Measurements from ENCODE around the gene SYTL1. TPM values are rescaled to one million over a fixed set of nuclear protein-coding genes. Genes with fewer than 3 reads are reported as not detected.
A peak's percentile ranks its signal among the peaks of the same experiment; 100 is the strongest.

SYTL1 gene
- total and polyA plus RNA-seq, 9 of the 15 experiments (the other 6 are each of a cell fraction or from before 2014, with no cell fraction given): 0.04 to 9.3 (median 1.7) TPM

DNA sequence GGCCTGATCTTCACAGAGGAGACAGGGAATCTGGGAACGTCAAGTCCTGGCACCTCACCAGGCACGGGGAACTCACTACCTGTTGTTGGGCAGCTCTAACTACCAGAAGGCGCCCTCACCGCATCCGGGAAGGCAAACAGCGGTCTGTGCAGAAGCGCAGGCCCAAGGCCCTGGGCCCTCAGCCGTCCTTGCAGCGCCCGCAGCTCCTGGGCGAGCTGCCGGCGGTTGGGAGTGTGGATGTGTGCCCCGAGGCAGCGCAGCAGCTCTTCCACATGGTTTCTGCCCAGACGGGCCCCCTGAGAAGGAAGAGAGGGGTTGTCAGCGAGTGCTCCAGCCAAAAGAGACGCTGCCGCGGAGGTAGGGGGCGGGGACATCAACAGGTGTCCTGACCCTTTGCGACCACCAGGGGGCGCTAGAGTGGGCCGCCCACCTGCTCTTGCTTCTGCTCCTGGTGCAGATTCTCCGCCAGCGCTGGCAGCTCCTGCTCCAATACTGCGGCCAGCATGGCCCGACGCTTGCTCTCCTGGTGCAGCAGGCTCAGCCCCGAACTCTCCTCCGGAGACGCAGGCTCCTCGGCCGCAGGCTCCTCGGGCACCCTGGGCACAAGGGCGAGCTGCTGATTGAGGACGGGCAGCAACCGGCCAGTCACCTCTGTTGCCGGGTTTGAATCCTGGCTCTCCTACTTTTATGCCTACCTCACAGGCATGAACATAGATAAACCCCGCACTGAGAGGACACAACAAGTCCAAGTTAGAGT is 15.6 kb downstream of the SYTL1 start:
- CTCF ChIA-PET (ENCODE audit: low intra/inter-chr PET ratio): interaction anchor here (1.0 to 1.7 kb wide), 4 partner anchors 31 to 249 kb away, joined by 4 to 5 read pairs (median 4); no protein-coding TSS in a partner anchor
- Histone ChIP-seq H3K27me3 (ENCODE audit: control insufficient read depth in 2 of 2, insufficient read depth in 2 of 2, low read length in 2 of 2) (no peaks in the 10 kb centered on the region), H3K27ac (ENCODE audit: extremely low read depth, low read depth, low read length) (no peak overlapping the region), H2AFZ (ENCODE audit: low read depth, low read length) (peak overlapping the region; percentile 87), H4K20me1 (replicated peaks; ENCODE audit: control insufficient read depth, insufficient read depth, low read length) (0 out of 2 replicates have a peak, but pooled peaks cover 10% of the 10 kb centered on the region), H3K9me1 (ENCODE audit: control insufficient read depth, insufficient read depth, low read length) (no peaks in the 10 kb centered on the region), H3K4me3 (no peak overlapping the region), H3K4me1 (replicated peaks in 1 of 2; ENCODE audit: control insufficient read depth in 2 of 2, insufficient read depth in 2 of 2, low read length in 2 of 2) (peaks cover 9 to 53% of the 10 kb centered on the region in 2 experiments), H3K9me3 (replicated peaks; ENCODE audit: control insufficient read depth, insufficient read depth, low read depth, low read length) (no peaks in the 10 kb centered on the region), H3K4me2 (ENCODE audit: insufficient read depth, low read length) (peak overlapping the region; percentile 56), H3K36me3 (ENCODE audit: control insufficient read depth, insufficient read depth, low read length) (peaks cover 12% of the 10 kb centered on the region; the same call in 2 of the 3 replicates), H3K79me2 (ENCODE audit: control insufficient read depth, insufficient read depth, low read length) (no peaks in the 10 kb centered on the region), H3K9ac (ENCODE audit: insufficient read depth in 1 of 2, low read depth in 2 of 2, low read length in 2 of 2) (peak overlapping the region in 1 of 2 experiments; percentile 86; a peak in 2 of 4 replicates)
- WGBS (ENCODE audit: insufficient coverage, low coverage, missing lambda C conversion rate): 28% methylated on average over 40 of the region's 40 CpGs
- intact Hi-C loops (cut with micrococcal nuclease): loop anchor here (5.0 kb wide), 2 partner anchors 35 to 55 kb away; partner anchors contain the start of gene GPR3
- FAIRE-seq (peak; percentile 81), DNase-seq (ENCODE audit: extremely low read depth in 1 of 4, low spot score in 3 of 4) (peak; percentile 85 to 94 (median 90)), ATAC-seq (peak; percentile 90)
- in situ Hi-C loops (cut with MboI): no loop called here
- no TSS peak for BruUV-seq (replicated peaks)
- POLR2A ChIA-PET: interaction anchor here (0.6 to 1.5 kb wide), 8 partner anchors 8 to 1770 kb away, joined by 3 to 9 read pairs (median 3); partner anchors contain the start of gene SYTL1
- TF ChIP-seq SOX6 (IDR thresholded peaks at IDR 0.05) (0 out of 2 replicates have a peak, but pooled peaks have one; percentile 17), RFX5 (IDR thresholded peaks at IDR 0.05; ENCODE audit: low read depth, low read length) (0 out of 2 replicates have a peak, but pooled peaks have one; percentile 28), ARID1B (IDR thresholded peaks at IDR 0.05) (no peak), JUND (IDR thresholded peaks at IDR 0.05; ENCODE audit: borderline replicate concordance, low read depth, low read length) (peak; percentile 37; the same call in 1 of the 2 replicates), JUND (tag; IDR thresholded peaks at IDR 0.05; ENCODE audit: borderline replicate concordance, low read depth, low read length) (no peak; the same call in 2 of the 3 replicates), ESRRA (IDR thresholded peaks at IDR 0.05; ENCODE audit: borderline replicate concordance, low read depth) (peak; percentile 32; the same call in 1 of the 2 replicates), IRF2 (CRISPR knock-in tag; IDR thresholded peaks at IDR 0.05) (peak; percentile 25; the same call in 1 of the 2 replicates), XRCC5 (IDR thresholded peaks at IDR 0.05; ENCODE audit: low read depth, low read length) (peak; percentile 82; the same call in 1 of the 2 replicates), PCBP1 (IDR thresholded peaks at IDR 0.05; ENCODE audit: low read depth, low read length, poor library complexity, severe bottlenecking) (peak; percentile 2), MED1 (CRISPR knock-in tag; IDR thresholded peaks at IDR 0.05; ENCODE audit: borderline replicate concordance) (no peak), RNF2 (IDR thresholded peaks at IDR 0.05) (no peak)
- TF ChIP-seq, protein P1, sequence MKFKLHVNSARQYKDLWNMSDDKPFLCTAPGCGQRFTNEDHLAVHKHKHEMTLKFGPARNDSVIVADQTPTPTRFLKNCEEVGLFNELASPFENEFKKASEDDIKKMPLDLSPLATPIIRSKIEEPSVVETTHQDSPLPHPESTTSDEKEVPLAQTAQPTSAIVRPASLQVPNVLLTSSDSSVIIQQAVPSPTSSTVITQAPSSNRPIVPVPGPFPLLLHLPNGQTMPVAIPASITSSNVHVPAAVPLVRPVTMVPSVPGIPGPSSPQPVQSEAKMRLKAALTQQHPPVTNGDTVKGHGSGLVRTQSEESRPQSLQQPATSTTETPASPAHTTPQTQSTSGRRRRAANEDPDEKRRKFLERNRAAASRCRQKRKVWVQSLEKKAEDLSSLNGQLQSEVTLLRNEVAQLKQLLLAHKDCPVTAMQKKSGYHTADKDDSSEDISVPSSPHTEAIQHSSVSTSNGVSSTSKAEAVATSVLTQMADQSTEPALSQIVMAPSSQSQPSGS (CRISPR knock-in tag; IDR thresholded peaks at IDR 0.05): 0 out of 2 replicates have a peak, but pooled peaks have one; percentile 52
- TF ChIP-seq, protein P2, sequence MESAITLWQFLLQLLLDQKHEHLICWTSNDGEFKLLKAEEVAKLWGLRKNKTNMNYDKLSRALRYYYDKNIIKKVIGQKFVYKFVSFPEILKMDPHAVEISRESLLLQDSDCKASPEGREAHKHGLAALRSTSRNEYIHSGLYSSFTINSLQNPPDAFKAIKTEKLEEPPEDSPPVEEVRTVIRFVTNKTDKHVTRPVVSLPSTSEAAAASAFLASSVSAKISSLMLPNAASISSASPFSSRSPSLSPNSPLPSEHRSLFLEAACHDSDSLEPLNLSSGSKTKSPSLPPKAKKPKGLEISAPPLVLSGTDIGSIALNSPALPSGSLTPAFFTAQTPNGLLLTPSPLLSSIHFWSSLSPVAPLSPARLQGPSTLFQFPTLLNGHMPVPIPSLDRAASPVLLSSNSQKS (CRISPR knock-in tag; IDR thresholded peaks at IDR 0.05): no peak
- TF ChIP-seq, protein P3, sequence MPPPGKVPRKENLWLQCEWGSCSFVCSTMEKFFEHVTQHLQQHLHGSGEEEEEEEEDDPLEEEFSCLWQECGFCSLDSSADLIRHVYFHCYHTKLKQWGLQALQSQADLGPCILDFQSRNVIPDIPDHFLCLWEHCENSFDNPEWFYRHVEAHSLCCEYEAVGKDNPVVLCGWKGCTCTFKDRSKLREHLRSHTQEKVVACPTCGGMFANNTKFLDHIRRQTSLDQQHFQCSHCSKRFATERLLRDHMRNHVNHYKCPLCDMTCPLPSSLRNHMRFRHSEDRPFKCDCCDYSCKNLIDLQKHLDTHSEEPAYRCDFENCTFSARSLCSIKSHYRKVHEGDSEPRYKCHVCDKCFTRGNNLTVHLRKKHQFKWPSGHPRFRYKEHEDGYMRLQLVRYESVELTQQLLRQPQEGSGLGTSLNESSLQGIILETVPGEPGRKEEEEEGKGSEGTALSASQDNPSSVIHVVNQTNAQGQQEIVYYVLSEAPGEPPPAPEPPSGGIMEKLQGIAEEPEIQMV (tag; conservative IDR thresholded peaks at IDR 0.05; ENCODE audit: low read depth): no peak

Measured in K562 (cell line).